Stimulated activated CD4-positive, alpha-beta T cell treated with anti-CD3 and anti-CD28 coated beads, Interleukin-12 subunit alpha, Interleukin-12 subunit beta, amount 100 ng/mL, for 48 hours (primary cell): ENCODE results near the gene WWOX.

ENCODE experiments used
- DNase-seq, 3 donors: peaks; one replicate each; pipeline ENCODE4 v3.0.0-alpha.2; 2020; ENCODE audit warnings: low read depth in 2 of 3, low spot score in 1 of 3

Gene WWOX

GRCh38 chr16:78553268-78554039 is 454.0 kb downstream of the WWOX start:
- DNase-seq: no peak

GRCh38 chr16:78556421-78556820 is 457.0 kb downstream of the WWOX start:
- DNase-seq: no peak

GRCh38 chr16:78560997-78561396 is 461.5 kb downstream of the WWOX start:
- DNase-seq: no peak

GRCh38 chr16:78562111-78562510 is 462.7 kb downstream of the WWOX start:
- no peak for DNase-seq

- DNase-seq: no peak
Observed at GRCh38 chr16:78562650-78563049, 463.2 kb downstream of the WWOX start.

- DNase-seq: no peak
Observed at GRCh38 chr16:78563905-78564304, 464.5 kb downstream of the WWOX start.

GRCh38 chr16:78566397-78567073 is 467.1 kb downstream of the WWOX start:
- DNase-seq: no peak

GRCh38 chr16:78570399-78571141 is 471.1 kb downstream of the WWOX start:
- DNase-seq: no peak

- DNase-seq: no peak
Observed at GRCh38 chr16:78571434-78571833, 472.0 kb downstream of the WWOX start.

GRCh38 chr16:78571898-78572358 is 472.5 kb downstream of the WWOX start:
- DNase-seq: no peak

- DNase-seq: no peak
Observed at GRCh38 chr16:78574571-78574970, 475.1 kb downstream of the WWOX start.

- DNase-seq: no peak
Observed at GRCh38 chr16:78576941-78577340, 477.5 kb downstream of the WWOX start.

- no peak for DNase-seq
Observed at GRCh38 chr16:78577630-78578029, 478.2 kb downstream of the WWOX start.

GRCh38 chr16:78579020-78579419 is 479.6 kb downstream of the WWOX start:
- DNase-seq: no peak

GRCh38 chr16:78583441-78583840 is 484.0 kb downstream of the WWOX start:
- DNase-seq: no peak

- no peak for DNase-seq
Observed at GRCh38 chr16:78584213-78584860, 484.9 kb downstream of the WWOX start.

- no peak for DNase-seq
Observed at GRCh38 chr16:78584991-78585390, 485.5 kb downstream of the WWOX start.

- DNase-seq: no peak
Observed at GRCh38 chr16:78589331-78589730, 489.9 kb downstream of the WWOX start.

GRCh38 chr16:78591682-78592103 is 492.2 kb downstream of the WWOX start:
- DNase-seq: no peak

GRCh38 chr16:78592111-78592510 is 492.7 kb downstream of the WWOX start:
- DNase-seq: no peak

- no peak for DNase-seq
Observed at GRCh38 chr16:78593352-78593751, 493.9 kb downstream of the WWOX start.
